NCI-H774 (cell line): ENCODE measurements around the gene WDR36.

Experiments
- DNase-seq: peaks from one replicate; lab custom pipeline; 2025; lab: John Stamatoyannopoulos, UW

The WDR36 gene

DNA sequence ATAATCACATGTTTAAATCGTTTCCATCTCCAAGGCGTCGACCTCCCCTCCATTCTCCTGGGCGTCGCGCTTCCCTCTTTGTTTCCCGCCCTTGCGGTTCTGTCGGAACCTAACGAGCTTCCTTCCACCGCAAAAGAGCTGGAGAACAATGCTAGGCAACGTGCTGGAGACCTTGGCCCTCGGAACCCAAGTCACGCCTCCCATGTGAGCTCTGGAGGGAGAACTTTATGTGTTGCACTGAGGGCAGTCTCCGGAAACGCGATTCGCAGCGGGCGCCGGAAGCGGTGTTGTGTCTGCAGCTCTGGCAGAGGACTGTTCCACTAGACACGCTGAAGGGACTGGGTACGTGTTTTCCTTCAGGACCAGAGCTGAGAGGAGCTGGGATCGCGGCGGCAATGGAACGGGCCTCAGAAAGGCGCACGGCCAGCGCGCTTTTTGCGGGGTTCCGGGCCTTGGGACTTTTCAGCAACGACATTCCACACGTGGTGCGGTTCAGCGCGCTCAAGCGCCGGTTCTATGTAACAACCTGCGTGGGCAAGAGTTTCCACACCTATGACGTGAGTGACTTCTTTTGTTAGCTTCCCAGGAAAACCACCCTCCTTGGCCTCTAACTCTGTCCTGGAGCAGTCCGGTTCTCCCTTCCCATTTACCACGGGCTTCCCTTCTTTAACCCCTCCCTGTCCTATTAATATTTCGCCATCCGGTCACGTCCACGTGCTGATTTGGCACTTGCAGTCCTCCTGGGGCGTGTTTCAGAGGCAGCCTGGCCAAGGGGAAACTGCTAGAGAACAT is at the start of gene WDR36:
Gene WDR36, plus strand, starts transcription at position 287 of the 792 bp plus-strand sequence. Its CDS starts 109 bp downstream, at position 396.
- peak; percentile 83 for DNase-seq

DNA sequence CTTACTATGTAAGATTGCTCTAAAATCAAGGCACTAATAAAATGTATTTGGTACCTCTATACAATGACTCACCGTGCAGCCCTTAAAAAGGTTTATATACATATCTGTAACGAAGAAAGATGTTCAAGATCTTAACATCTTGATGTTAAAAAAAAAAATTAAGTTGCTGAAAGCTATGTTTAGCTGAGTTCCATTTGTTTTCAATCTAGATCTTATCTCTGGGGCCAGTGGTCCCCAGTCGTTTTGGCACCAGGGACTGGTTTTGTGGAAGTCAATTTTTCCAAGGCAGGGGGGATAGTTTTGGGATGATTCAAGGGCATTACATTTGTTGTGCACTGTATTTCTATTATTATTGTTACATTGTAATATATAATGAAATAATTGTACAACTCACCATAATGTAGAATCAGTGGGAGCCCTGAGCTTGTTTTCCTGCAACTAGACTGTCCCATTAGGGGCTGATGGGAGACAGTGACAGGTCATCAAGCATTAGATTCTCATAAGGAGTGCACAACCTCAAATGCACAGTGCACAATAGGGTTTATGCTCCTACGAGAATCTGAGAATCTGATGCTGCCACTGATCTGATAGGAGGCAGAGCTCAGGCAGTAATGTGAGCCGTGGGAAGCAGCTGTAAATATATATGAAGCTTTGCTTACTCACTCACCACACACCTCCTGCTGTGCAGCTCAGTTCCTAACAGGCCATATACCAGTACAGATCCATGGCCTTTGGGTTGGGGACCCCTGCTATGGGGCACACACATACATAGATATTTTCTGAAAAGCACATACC is 48.2 kb upstream of the WDR36 start:
- DNase-seq = no peak

DNA sequence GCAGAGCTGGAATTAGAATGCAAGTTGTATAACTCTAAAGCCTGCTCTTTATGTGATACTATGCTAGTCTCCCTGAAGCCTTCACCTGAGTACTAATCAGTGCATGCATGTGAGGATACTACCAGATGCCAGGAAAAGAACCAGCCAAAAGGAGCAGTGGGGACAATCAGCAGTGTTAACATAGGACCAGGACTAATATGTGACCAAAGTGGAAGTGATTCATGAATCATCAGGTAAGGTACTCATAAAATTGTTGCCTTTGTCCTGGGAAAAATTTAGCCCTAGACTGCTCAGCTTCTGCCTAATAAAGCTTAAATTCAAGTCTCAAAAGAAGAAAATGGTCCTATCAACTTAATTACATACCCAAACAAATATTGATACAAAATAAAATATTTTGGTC is 34.1 kb upstream of the WDR36 start:
- DNase-seq = no peak

DNA sequence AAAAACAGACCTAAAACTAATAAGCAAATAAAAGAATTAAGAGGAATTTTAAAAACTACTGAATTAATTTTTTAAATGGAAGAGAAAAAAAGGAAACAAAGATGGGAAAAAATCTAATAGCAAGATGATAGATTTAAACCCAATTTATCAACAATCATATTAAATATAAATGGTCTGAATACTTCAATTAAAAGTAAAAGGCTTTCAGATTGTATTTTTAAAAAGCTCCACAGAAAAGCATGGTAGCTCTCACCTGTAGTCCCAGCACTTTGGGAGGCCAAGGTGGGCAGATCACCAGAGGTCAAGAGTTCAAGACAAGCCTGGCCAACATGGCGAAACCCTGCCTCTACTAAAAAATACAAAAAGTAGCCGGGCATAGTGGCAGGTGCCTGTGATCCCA is 32.0 kb upstream of the WDR36 start:
- DNase-seq = no peak

- DNase-seq = no peak
These were observed 30.5 kb upstream of the WDR36 start for GRCh38 chr5:111061618-111062017.

GRCh38 chr5:111063709-111064322 is 28.3 kb upstream of the WDR36 start:
- DNase-seq = no peak

DNA sequence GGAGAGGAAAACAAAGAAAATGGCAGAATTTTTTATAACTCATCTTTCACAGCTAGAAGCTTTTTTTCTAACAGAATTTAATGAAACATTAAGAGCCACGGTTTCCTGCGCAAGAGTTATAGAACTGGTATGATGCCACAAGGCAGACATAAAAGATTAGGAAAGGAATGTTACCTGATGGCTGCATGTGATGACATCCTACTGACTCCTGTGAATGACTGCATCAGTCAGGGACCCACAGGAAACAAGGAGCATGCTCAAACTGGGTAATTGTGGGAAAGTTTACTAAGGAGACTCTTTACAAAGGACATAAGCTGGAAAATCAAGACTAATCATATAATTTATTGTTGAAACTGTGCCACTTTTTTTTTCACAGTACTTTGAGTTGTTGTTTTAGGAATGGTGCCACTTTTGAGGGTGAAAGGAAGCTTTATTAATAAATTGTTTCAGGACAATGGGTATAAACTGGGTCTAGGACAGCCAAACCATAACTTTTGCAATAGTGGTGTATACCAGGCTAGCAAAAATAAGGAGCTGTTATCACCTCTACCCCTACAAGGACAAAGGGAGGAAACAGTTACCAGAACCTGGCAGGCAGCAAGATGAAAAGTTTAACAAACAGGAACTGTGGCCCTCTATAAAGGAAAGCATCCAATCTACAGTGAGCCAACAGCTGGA is 25.7 kb upstream of the WDR36 start:
- no peak for DNase-seq

- no peak for DNase-seq
These were observed 23.9 kb upstream of the WDR36 start for GRCh38 chr5:111068213-111068612.

DNA sequence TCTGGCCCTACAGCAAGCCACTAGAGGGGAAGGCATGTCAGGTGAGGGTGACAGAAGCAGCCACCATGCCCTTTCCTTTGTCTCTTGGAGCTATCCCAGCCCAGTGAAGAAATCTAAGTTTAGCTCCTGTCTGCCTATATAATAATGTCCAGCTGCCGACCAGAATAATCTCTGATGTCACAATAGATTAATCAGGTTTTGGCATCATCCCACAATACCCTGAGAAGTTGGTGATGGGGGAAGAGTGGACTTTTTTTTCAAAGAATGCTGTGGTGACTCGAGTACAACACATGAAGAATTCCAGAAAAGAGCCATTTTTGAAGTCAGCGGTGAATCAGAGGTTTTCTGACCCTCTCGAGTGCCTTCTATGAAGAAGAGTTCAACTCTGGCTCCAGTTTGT is 22.3 kb upstream of the WDR36 start:
- no peak for DNase-seq

GRCh38 chr5:111070272-111071134 is 21.6 kb upstream of the WDR36 start:
- DNase-seq = no peak

GRCh38 chr5:111071413-111071812 is 20.7 kb upstream of the WDR36 start, which contains the start of gene TSLP:
Gene TSLP, plus strand, starts transcription at chr5:111071713. Its CDS starts 178 bp downstream, at chr5:111071891.
- no peak for DNase-seq

GRCh38 chr5:111072949-111073682 is 19.0 kb upstream of the WDR36 start:
- DNase-seq = no peak

DNA sequence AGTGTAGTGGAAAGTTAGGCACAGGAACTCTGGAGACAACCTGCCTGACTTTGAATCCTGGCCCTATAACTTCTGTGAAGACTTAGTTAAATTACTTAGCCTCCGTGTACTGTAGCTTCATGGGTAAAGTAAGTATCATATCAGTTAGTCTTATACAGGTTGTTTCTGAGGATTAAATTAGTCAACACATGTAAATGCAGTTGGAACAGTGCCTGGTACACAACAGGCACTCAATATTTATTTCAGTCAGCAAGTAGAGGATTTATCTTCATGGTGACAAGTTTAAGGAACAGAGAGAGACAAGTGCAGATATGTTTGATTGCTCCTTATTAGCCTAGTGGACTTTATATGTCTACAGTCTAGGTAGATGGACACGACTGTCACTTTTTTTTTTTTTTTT is 17.9 kb upstream of the WDR36 start:
- no peak for DNase-seq

GRCh38 chr5:111075520-111075919 is 16.6 kb upstream of the WDR36 start:
- DNase-seq = no peak

DNA sequence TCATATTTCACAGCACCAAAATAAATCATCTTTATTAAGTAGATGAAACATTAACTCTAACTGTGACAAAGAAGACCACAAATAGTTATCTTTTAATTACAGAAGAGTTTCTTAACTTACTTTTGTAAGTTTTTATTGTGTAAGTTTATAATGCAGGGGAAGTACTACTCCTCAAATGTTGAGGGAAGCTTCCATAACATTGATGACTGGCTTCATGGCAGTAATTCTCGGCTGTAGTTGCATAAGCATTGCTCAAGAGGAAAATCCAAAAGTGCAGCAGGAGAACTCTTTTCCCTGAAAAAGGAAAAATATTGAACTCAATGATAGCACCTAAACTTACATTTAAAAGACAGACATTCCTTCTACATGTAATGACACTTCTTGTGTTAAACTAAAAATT is 16.1 kb upstream of the WDR36 start:
- DNase-seq = no peak

DNA sequence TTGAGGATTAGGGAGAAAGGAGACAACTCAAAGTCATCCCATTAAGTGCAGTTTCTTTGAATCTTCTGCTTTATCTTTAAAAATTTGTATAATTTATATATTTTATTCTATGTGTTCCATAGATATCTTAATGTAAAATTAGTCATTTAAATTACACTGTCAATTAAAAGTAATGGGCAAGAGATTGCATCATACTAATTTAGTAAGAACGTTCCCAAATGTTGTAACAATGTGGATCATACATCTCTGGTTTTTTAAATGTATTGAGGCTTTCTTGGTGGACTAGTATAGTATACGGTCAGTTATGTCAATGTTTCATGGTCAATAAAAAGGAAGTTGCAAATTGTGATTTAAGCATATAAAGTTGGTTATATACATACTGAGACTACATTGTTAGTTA is 14.5 kb upstream of the WDR36 start:
- DNase-seq = no peak

GRCh38 chr5:111079846-111080245 is 12.3 kb upstream of the WDR36 start:
- no peak for DNase-seq

- peak; percentile 11 for DNase-seq
These were observed 8.8 kb upstream of the WDR36 start for GRCh38 chr5:111083323-111083722.

GRCh38 chr5:111095982-111096381 is 3.8 kb downstream of the WDR36 start:
- no peak for DNase-seq

- no peak for DNase-seq
These were observed 7.1 kb downstream of the WDR36 start for GRCh38 chr5:111099058-111099778.
